Activated CD8-positive, alpha-beta memory T cell treated with anti-CD3 and anti-CD28 coated beads, Interleukin-2, amount 50 U/mL, for 1 hour (primary cell): ENCODE data around the gene MBOAT7.
"Not testable (repeated sequence)": the region's sequence is repeated elsewhere in the genome, so short reads cannot be mapped to it uniquely, and the experiment has no call there.

Experiments
- DNase-seq: peaks from one replicate; pipeline ENCODE4 v3.0.0-alpha.2; 2020; ENCODE audit errors: extremely low read depth

The MBOAT7 gene, protein sequence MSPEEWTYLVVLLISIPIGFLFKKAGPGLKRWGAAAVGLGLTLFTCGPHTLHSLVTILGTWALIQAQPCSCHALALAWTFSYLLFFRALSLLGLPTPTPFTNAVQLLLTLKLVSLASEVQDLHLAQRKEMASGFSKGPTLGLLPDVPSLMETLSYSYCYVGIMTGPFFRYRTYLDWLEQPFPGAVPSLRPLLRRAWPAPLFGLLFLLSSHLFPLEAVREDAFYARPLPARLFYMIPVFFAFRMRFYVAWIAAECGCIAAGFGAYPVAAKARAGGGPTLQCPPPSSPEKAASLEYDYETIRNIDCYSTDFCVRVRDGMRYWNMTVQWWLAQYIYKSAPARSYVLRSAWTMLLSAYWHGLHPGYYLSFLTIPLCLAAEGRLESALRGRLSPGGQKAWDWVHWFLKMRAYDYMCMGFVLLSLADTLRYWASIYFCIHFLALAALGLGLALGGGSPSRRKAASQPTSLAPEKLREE

GRCh38 chr19:54189145-54189734 is at the start of gene MBOAT7:
Gene MBOAT7 (minus strand): TSS chr19:54189580. CDS start chr19:54188508, 1,072 bp downstream.
- no peak for DNase-seq

- DNase-seq, result no peak
Observed at GRCh38 chr19:54233941-54234340, 44.6 kb upstream of the MBOAT7 start.

GRCh38 chr19:54231077-54231931 is 41.9 kb upstream of the MBOAT7 start:
- peak; percentile 55 for DNase-seq

- no peak for DNase-seq
Observed at GRCh38 chr19:54230031-54230430, 40.7 kb upstream of the MBOAT7 start.

DNA sequence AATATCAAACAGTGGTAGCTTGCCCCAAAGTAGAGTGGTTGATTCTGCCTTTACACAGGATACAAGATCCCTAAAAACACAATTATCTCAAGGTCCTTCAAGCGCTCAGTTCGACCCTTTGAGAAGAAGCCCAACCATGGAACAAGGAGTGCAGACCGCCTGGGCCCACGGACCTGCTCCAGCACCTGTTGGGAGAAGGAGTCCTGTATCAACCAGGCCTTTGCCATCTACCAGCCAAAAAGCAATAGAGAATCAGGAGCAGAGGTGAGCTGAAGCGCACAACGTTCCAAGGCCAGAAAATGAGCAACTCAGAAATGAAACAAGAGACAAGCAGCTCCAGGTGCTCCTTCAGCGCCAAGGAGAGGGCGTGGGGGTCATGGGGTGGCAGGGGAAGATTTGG is 39.8 kb upstream of the MBOAT7 start:
- DNase-seq, result no peak

DNA sequence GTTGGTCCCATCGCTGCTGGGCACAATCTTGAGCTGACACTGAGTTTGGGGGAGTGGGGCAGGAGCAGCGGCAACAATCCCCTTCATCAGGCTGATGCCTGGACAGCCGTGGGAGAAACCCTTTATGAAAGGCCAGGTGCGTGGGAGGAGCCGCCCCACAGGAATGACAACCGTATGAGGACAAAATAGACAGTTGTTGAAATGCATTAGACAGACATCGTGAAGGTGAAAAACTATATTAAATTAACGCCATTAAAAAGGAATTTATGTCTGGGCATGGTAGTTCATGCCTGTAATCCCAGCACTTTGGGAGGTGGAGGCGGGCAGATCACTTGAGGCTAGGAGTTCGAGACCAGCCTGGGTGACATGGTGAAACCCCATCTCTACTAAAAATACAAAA is 35.2 kb upstream of the MBOAT7 start:
- DNase-seq, result not testable (repeated sequence)

GRCh38 chr19:54223937-54224281 is 34.5 kb upstream of the MBOAT7 start:
- not testable (repeated sequence) for DNase-seq

DNA sequence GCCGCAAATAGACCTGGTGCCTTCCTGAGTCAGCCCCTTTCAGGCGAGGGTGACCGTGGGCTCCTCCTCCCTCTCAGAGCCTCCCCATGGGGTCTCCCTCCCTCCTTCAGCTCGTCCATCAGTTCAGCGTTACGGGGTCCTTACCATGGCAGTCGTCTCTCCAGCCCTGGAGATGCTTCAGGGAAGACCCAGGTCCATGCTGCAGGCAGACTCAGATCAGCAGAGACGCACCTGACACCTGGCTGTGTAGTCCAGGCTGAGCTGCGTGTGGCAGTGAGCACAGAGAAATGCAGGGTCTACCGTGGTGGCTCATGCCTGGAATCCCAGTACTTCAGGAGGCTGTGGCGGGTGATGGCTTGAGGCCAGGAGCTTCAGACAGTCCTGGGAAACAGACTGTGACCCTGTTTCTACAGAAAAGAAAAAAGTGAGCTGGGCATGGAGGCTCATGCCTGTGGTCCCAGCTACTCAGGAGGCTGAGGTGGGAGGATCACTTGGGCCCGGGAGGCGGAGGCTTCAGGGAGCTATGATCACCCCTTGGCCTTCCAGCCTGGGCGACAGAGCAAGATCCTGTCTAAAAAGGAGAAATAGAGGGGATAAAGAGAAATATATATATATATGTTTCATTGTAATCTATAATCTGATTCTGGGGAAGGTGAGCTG is 34.0 kb upstream of the MBOAT7 start:
- not testable (repeated sequence) for DNase-seq

DNA sequence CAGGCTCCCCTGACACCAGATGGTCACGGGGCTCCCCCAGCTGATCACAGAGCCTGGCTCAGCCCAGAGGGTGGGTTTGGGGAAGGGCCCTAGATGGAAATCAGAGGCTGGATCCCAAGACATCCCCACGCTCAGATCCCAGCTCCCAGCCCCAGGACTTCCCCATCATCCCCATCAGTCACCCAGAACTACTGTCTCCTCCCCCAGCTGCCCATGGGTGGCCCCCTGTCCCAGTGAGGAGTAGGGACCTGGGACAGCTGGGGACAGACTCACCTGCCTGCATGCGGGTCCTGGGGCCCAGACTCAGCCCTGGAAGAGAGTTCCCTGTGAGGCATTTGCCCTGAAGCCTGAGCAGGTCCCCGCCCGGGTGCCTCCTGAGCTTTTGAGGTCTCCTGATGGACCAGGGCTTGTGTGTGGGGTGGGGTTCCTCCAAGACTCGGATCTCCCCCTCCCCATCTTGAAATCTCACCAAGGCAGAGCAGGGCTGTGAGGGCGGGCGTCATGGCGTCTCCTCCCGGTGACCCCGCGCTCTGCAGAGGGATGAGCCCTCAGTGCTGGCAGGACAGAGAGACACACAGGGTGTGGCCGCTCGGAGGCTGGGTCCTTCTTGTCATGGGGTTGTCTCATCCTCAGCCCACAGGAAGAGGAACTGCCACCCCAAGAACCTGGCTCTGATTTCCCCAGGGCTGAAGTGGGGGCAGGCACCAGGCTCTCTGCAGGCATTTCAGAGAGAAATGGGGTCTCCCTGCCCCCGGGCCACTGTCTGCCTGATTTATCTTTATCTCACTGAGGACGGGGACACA is 33.3 kb upstream of the MBOAT7 start, which contains the start of gene LILRB3:
Gene LILRB3, minus strand, starts transcription at position 534 of the 803 bp plus-strand sequence. Its CDS starts 31 bp downstream, at position 503.
- DNase-seq, result not testable (repeated sequence)

DNA sequence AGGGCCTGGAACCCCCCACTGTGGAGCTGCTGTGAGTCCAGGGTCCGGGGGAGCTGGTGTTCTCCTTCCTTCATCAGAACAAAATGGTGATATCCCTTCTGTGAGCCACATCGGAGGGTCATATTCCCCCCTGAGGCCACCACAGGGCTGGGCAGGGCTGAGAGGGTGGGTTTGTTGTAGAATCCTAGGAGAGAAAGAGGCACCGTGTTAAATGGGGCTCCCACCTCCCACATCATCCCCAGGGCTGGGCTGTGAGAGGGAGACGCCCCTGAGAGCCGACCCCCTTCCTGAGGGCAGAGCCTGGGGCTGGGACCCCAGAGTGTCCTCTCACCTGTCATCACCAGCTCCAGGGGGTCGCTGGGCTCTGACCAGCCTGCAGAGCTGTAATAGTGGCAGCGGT is 32.6 kb upstream of the MBOAT7 start:
- not testable (repeated sequence) for DNase-seq

DNA sequence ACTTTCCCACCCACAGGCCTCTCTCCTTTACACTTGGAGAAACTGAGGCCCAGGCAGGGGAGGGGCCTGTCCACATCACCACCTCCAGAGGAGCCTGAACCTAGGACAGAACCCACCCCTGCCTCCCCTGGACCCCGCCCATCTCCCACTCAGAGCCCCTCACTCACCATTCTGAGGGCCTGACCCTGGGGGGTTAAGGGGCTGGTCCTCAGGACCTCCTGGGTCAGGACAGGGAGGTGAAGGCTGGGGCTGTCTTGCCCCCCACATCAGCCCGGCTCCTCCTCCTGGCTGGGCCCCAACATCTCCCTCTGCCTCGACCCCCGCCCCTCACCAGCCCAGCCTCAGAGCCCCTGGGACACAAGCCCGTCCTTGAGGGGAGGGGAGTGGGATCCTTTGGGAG is 30.3 kb upstream of the MBOAT7 start:
- DNase-seq, result not testable (repeated sequence)

GRCh38 chr19:54218960-54219661 is 29.7 kb upstream of the MBOAT7 start:
- DNase-seq, result no peak

DNA sequence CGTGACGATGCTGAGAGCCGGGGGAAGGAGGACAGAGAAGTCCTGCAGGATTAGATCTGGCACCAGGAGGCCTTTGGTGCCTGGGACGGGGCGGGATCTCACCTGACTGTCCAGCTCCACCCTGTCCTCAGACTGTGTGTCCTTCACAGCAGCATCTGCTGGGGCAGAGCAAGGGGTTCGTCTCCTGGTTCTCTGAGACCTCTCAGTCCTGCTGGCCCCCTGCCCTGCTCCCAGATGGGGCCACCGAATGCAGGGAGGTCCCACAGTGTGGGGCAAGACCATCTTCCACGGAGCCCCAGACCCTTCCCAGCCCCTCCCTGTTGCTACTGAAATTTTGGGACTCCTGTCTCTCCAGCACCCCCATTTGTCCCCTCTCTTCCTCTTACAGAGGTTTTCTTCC is 28.9 kb upstream of the MBOAT7 start:
- DNase-seq, result no peak

- DNase-seq, result not testable (repeated sequence)
Observed at GRCh38 chr19:54217517-54218247, 28.3 kb upstream of the MBOAT7 start.

- DNase-seq, result no peak
Observed at GRCh38 chr19:54216869-54217268, 27.5 kb upstream of the MBOAT7 start.

GRCh38 chr19:54214734-54215133 is 25.4 kb upstream of the MBOAT7 start:
- DNase-seq, result not testable (repeated sequence)

GRCh38 chr19:54214217-54214616 is 24.8 kb upstream of the MBOAT7 start:
- DNase-seq, result not testable (repeated sequence)

DNA sequence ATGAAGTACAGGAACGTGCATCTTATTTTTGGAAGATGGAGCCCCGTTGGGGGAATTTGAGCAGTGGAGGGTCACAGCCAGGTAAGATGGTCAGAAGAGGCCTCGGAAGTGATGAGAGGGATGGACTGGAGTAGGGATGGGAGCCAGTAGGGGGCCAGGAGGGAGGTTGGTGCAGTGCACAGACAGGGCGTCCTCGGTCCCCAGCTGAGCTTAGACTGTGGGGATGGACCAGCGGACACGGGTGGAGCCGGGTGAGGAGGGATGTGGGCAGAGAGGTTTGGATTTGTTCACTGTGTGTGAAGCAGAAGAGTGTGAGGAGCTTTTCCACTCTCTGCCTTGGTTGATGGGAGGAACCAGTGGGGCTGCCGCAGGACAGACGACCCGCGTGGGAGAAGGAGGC is 21.9 kb upstream of the MBOAT7 start:
- DNase-seq, result no peak

DNA sequence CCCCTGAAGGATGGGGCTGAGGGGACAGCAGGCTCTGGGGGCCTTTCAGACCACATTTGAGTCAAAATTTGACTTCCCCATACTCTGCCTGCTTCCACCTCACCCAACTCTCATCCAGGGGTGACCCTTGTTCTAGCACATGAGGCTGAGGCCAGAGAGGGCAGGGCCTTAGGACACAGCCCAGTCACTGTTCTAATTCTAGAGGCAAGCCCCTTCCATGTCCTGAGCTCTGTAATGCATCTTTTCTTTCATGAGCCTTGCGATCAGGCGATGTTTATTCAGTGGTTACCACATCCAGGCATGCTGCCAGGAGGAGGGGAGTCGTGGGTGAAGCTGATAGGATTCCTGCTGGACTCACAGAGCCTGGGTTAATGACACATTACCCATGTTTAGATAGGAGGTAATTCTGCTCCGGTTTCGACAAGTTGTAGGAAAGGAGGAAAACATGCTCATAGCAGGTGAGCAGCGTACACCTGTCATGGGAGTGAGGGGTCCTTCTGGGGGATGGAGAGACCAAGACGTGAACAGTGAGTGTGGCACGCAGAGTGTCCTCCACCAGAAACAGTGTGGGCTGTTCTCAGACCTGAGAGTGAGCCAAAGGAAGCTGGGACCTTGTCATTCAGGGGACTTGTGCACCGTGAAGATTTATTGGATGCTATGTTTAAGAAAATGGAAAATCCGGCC is 20.6 kb upstream of the MBOAT7 start:
- DNase-seq, result no peak
